Measurements from ENCODE around the gene MINK1.

MINK1 gene

GRCh38 chr17:4839965-4840892, 7.1 kb downstream of the MINK1 start (continued):
- TF ChIP-seq OVOL3 (tag by site-specific recombination; IDR thresholded peaks at IDR 0.05): no peak
- TF ChIP-seq ZFP37 (tag by site-specific recombination; IDR thresholded peaks at IDR 0.05): no peak
- no peak for TF ChIP-seq KLF10 (tag by site-specific recombination; IDR thresholded peaks at IDR 0.05)
- no peak for TF ChIP-seq SCRT1 (tag by site-specific recombination; IDR thresholded peaks at IDR 0.05; ENCODE audit: borderline replicate concordance)
- no peak for TF ChIP-seq ZBTB1 (tag by site-specific recombination; IDR thresholded peaks at IDR 0.05)
- no peak for TF ChIP-seq ZNF510 (tag by site-specific recombination; IDR thresholded peaks at IDR 0.05; ENCODE audit: insufficient replicate concordance)

DNA sequence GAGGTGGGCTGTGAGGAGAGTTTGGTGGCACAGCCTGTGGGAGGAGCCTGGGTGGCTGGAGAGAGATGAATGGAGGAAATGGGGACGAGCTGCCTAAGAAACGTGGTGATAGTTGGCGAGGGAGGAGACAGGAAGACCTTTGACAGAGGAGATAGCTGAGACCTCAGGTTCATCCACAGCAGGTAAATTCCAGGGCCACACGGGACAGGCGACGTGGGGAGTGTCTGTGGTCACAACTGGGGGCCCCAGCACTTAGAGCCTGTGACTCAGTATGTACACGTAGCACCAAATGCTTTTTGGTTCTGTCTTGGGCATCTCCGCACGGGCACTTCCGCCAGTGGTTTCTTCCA, 7.7 kb downstream of the MINK1 start:
- Histone ChIP-seq H3K4me1 (ENCODE audit: control insufficient read depth, insufficient read depth, low read length) (peaks cover 5% of the 10 kb centered on the region; the same call in 1 of the 2 replicates), H3K36me3 (ENCODE audit: control insufficient read depth in 2 of 2, insufficient read depth in 1 of 2, low read length in 2 of 2) (peaks cover 0 to 5% of the 10 kb centered on the region in 2 experiments; a peak in 1 of 3 replicates), H3K4me3 (ENCODE audit: low read depth, low read length) (no peak overlapping the region), H3K27ac (ENCODE audit: extremely low read depth, low read depth, low read length) (no peak overlapping the region), H3K9me3 (ENCODE audit: control insufficient read depth, insufficient read depth, low read depth, low read length) (no peaks in the 10 kb centered on the region)
- ChIA-PET POLR2A (no interaction called here), CTCF (interaction anchor here (0.6 to 1.4 kb wide), 3 partner anchors 17 to 61 kb away, joined by 3 to 4 read pairs (median 4); no protein-coding TSS in a partner anchor)
- TF ChIP-seq, protein P1, sequence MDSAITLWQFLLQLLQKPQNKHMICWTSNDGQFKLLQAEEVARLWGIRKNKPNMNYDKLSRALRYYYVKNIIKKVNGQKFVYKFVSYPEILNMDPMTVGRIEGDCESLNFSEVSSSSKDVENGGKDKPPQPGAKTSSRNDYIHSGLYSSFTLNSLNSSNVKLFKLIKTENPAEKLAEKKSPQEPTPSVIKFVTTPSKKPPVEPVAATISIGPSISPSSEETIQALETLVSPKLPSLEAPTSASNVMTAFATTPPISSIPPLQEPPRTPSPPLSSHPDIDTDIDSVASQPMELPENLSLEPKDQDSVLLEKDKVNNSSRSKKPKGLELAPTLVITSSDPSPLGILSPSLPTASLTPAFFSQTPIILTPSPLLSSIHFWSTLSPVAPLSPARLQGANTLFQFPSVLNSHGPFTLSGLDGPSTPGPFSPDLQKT (IDR thresholded peaks at IDR 0.05; ENCODE audit: borderline replicate concordance, low read depth, low read length): no peak
- TF ChIP-seq ZBTB7A (tag by site-specific recombination; IDR thresholded peaks at IDR 0.05; ENCODE audit: low read depth): no peak
- no peak for TF ChIP-seq ZNF707 (tag by site-specific recombination; IDR thresholded peaks at IDR 0.05)
- peak; percentile 42; the same call in 1 of the 2 replicates for TF ChIP-seq ZNF341 (tag by site-specific recombination; IDR thresholded peaks at IDR 0.05; ENCODE audit: low read depth)

DNA sequence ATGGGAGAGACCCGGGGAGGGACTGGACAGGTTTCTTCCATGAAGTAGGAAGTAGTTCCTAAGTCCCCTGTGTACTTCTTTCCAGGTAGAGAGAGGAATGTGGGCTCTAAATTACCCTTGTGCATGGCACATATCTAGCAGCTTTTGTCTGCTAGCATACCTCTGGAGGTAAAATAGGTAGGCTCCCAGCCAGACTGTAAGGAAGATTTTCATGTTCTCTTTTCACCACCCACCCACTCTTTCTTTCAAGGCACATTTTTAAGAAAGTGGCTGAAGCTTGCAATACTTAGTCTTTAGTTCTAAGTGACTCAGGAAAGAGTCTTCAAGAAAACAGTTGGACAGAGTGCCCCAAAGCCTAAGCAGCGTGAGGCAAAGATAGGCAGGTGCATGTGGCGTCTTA, 9.2 kb downstream of the MINK1 start:
- Histone ChIP-seq H3K36me3 (ENCODE audit: control insufficient read depth in 2 of 2, insufficient read depth in 1 of 2, low read length in 2 of 2) (peaks cover 0 to 3% of the 10 kb centered on the region in 2 experiments; a peak in 1 of 3 replicates), H3K4me1 (ENCODE audit: control insufficient read depth, insufficient read depth, low read length) (peaks cover 5% of the 10 kb centered on the region; the same call in 1 of the 2 replicates), H3K9me3 (ENCODE audit: control insufficient read depth, insufficient read depth, low read depth, low read length) (no peaks in the 10 kb centered on the region), H3K27ac (ENCODE audit: extremely low read depth, low read depth, low read length) (no peak overlapping the region), H3K4me3 (ENCODE audit: low read depth, low read length) (no peak overlapping the region)
- ChIA-PET CTCF (interaction anchor here (0.7 kb wide), 2 partner anchors 53 to 54 kb away, joined by 3 read pairs; partner anchors contain the start of gene GLTPD2), POLR2A (interaction anchor here (1.6 kb wide), 1 partner anchor 8 kb away, joined by 3 read pairs; no protein-coding TSS in a partner anchor)
- TF ChIP-seq ZNF510 (tag by site-specific recombination; IDR thresholded peaks at IDR 0.05; ENCODE audit: insufficient replicate concordance) (no peak), ZNF274 (IDR thresholded peaks at IDR 0.05; ENCODE audit: low read length) (no peak), ZNF274 (tag by site-specific recombination; IDR thresholded peaks at IDR 0.05; ENCODE audit: borderline replicate concordance) (no peak)
- TF ChIP-seq, protein P2, sequence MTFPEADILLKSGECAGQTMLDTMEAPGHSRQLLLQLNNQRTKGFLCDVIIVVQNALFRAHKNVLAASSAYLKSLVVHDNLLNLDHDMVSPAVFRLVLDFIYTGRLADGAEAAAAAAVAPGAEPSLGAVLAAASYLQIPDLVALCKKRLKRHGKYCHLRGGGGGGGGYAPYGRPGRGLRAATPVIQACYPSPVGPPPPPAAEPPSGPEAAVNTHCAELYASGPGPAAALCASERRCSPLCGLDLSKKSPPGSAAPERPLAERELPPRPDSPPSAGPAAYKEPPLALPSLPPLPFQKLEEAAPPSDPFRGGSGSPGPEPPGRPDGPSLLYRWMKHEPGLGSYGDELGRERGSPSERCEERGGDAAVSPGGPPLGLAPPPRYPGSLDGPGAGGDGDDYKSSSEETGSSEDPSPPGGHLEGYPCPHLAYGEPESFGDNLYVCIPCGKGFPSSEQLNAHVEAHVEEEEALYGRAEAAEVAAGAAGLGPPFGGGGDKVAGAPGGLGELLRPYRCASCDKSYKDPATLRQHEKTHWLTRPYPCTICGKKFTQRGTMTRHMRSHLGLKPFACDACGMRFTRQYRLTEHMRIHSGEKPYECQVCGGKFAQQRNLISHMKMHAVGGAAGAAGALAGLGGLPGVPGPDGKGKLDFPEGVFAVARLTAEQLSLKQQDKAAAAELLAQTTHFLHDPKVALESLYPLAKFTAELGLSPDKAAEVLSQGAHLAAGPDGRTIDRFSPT (tag by site-specific recombination; IDR thresholded peaks at IDR 0.05): no peak

DNA sequence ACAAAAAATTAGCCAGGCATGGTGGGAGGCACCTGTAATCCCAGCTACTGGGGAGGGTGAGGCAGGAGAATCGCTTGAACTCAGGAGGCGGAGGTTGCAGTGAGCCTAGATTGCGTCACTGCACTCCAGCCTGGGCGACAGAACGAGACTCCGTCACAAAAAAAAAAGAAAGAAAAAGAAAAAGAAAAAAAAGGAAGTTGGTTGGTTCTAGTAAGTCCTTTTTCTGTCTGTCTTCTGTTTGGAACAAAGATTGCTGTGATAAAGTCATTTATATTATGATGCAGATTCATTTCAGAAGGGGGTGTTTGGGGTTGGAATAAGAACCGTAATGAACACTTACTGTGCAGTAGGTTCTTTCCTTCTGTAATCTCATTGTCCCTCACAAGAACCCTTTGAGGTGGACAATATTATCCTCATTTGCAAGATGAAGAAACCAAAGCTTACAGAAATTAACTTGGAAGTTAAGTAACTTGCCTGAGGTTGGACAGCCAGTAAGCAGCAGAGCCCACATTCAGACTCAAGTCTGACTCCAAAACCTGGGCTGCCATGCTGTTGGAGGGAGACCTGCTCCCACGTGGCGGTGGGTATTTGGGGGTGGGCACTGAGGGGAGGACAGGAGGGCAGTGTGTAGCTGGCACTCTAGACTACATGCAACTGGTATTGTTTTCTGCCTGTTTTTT, 10.3 kb downstream of the MINK1 start:
- Histone ChIP-seq H3K27ac (ENCODE audit: extremely low read depth, low read depth, low read length) (no peak overlapping the region), H3K4me1 (ENCODE audit: control insufficient read depth, insufficient read depth, low read length) (peaks cover 2% of the 10 kb centered on the region; the same call in 1 of the 2 replicates), H3K9me3 (ENCODE audit: control insufficient read depth, insufficient read depth, low read depth, low read length) (no peaks in the 10 kb centered on the region), H3K4me3 (ENCODE audit: low read depth, low read length) (no peak overlapping the region), H3K36me3 (ENCODE audit: control insufficient read depth in 2 of 2, insufficient read depth in 1 of 2, low read length in 2 of 2) (peaks cover 0 to 3% of the 10 kb centered on the region in 2 experiments; a peak in 1 of 3 replicates)
- ChIA-PET POLR2A (interaction anchor here (1.6 kb wide), 1 partner anchor 9 kb away, joined by 3 read pairs; no protein-coding TSS in a partner anchor), CTCF (no interaction called here)
- TF ChIP-seq ZNF501 (tag by site-specific recombination; IDR thresholded peaks at IDR 0.05): no peak
- TF ChIP-seq SP7 (tag by site-specific recombination; IDR thresholded peaks at IDR 0.05): no peak
- no peak for TF ChIP-seq ZNF426 (tag by site-specific recombination; IDR thresholded peaks at IDR 0.05)
- TF ChIP-seq ZBTB11 (tag by site-specific recombination; conservative IDR thresholded peaks at IDR 0.05; ENCODE audit: low read depth): no peak
- no peak for TF ChIP-seq ZNF26 (tag by site-specific recombination; IDR thresholded peaks at IDR 0.05)
